GM19452 (cell line): ENCODE measurements around the gene SUSD4.

Experiments used
- ATAC-seq: cut with Tn5 transposase; IDR thresholded peaks from one replicate; pipeline ENCODE4 v1.9.1; 2021; ENCODE audit not compliant: unreplicated experiment

Gene SUSD4

GRCh38 chr1:223216531-223217205, 147.3 kb downstream of the SUSD4 start:
- no peak for ATAC-seq

GRCh38 chr1:223216074-223216473, 147.9 kb downstream of the SUSD4 start:
- ATAC-seq = no peak

- no peak for ATAC-seq
Observed at GRCh38 chr1:223215026-223215425, 148.9 kb downstream of the SUSD4 start.

- ATAC-seq = no peak
Observed at GRCh38 chr1:223214261-223214807, 149.6 kb downstream of the SUSD4 start.

- ATAC-seq = no peak
Observed at GRCh38 chr1:223212441-223212840, 151.5 kb downstream of the SUSD4 start.

- ATAC-seq = no peak
Observed at GRCh38 chr1:223211323-223211985, 152.5 kb downstream of the SUSD4 start.

- ATAC-seq = no peak
Observed at GRCh38 chr1:223210788-223211120, 153.2 kb downstream of the SUSD4 start.

- ATAC-seq = no peak
Observed at GRCh38 chr1:223209992-223210787, 153.8 kb downstream of the SUSD4 start.

GRCh38 chr1:223209293-223209898, 154.6 kb downstream of the SUSD4 start:
- no peak for ATAC-seq

GRCh38 chr1:223208164-223209076, 155.6 kb downstream of the SUSD4 start:
- ATAC-seq = no peak

- ATAC-seq = no peak
Observed at GRCh38 chr1:223207293-223208066, 156.5 kb downstream of the SUSD4 start.

- ATAC-seq = no peak
Observed at GRCh38 chr1:223204424-223204823, 159.6 kb downstream of the SUSD4 start.

GRCh38 chr1:223203694-223204093, 160.3 kb downstream of the SUSD4 start:
- ATAC-seq = no peak

GRCh38 chr1:223203034-223203408, 161.0 kb downstream of the SUSD4 start:
- no peak for ATAC-seq

GRCh38 chr1:223202376-223203033, 161.5 kb downstream of the SUSD4 start:
- ATAC-seq = no peak

GRCh38 chr1:223201967-223202366, 162.0 kb downstream of the SUSD4 start:
- no peak for ATAC-seq

GRCh38 chr1:223200903-223201302, 163.1 kb downstream of the SUSD4 start:
- ATAC-seq = no peak

- no peak for ATAC-seq
Observed at GRCh38 chr1:223199094-223199647, 164.8 kb downstream of the SUSD4 start.

- ATAC-seq = no peak
Observed at GRCh38 chr1:223198628-223198965, 165.4 kb downstream of the SUSD4 start.
